OCI-LY1 (cell line): ENCODE measurements around the gene PEX5L.

ENCODE experiments used
- EZH2 ChIP-seq: fragments of 200-600 bp; sonication (generic), shearing (Covaris generic); IDR thresholded peaks from 2 replicates; pipeline ENCODE4 v1.8.0; 2017; ENCODE audit warnings: borderline replicate concordance, mixed run types, mild to moderate bottlenecking, antibody characterized with exemption, low read length, moderate library complexity, mixed read lengths
- TF ChIP-seq, protein P1 (sequence below): fragments of 200-600 bp; sonication (generic), shearing (Covaris generic); IDR thresholded peaks from 2 replicates; pipeline ENCODE4 v1.5.1; 2017; ENCODE audit warnings: mild to moderate bottlenecking, antibody characterized with exemption, low read length, moderate library complexity, mixed read lengths

DNA sequence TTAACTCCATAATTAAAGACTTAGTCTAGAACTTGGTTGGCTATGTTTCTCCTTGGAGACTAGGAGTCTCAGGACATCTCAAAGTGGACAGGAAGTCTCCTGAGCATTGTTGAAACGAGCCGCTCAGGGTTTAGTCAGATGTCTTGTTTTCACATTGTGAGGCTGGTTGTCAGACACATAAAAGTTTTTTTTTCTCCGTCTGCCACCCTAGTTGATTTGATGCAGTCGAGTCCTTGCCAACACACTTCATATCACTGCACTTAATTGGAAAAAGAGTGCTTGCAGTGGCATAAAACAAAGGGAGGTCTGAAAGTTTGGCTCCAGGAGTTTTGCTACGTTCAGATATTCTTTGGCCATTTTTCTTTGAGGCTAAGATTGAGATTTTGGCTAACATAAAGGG is 291.0 kb downstream of the PEX5L start:
- TF ChIP-seq, protein P1, sequence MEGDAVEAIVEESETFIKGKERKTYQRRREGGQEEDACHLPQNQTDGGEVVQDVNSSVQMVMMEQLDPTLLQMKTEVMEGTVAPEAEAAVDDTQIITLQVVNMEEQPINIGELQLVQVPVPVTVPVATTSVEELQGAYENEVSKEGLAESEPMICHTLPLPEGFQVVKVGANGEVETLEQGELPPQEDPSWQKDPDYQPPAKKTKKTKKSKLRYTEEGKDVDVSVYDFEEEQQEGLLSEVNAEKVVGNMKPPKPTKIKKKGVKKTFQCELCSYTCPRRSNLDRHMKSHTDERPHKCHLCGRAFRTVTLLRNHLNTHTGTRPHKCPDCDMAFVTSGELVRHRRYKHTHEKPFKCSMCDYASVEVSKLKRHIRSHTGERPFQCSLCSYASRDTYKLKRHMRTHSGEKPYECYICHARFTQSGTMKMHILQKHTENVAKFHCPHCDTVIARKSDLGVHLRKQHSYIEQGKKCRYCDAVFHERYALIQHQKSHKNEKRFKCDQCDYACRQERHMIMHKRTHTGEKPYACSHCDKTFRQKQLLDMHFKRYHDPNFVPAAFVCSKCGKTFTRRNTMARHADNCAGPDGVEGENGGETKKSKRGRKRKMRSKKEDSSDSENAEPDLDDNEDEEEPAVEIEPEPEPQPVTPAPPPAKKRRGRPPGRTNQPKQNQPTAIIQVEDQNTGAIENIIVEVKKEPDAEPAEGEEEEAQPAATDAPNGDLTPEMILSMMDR: no peak
- no peak for TF ChIP-seq EZH2
